Fibroblast of the aortic adventitia (primary cell): Measurements from ENCODE around the gene TCF12. TPM values are rescaled to one million over a fixed set of nuclear protein-coding genes. Genes with fewer than 3 reads are reported as not detected.

ENCODE experiments used
- DNase-seq: peaks from one replicate; pipeline ENCODE4 v3.0.0-alpha.2; 2010; ENCODE audit warnings: low read depth
- H3K4me3 ChIP-seq: 2 replicates; pipeline ENCODE4 v1.5.1; 2011; ENCODE audit warnings: low read depth, mild to moderate bottlenecking, control low read depth, low read length, moderate library complexity
- CTCF ChIP-seq: IDR thresholded peaks from 2 replicates; pipeline ENCODE4 v1.5.1; 2011; ENCODE audit warnings: mild to moderate bottlenecking, low read length, control low read depth, inconsistent platforms; ENCODE audit not compliant: insufficient read depth
- total RNA-seq: library from RNA; depleted of rRNA; stranded (reverse); fragments of >200 nt; gene quantifications from 2 replicates; pipeline ENCODE4 v1.2.3, GENCODE V29; 2012; ENCODE audit warnings: low replicate concordance

TCF12 gene
- total RNA-seq, 1 donor, result 89.2 TPM

GRCh38 chr15:57167821-57168395, 249.5 kb downstream of the TCF12 start:
- no peak overlapping the region for H3K4me3 ChIP-seq
- DNase-seq, result peak; percentile 53
- no peak for TF ChIP-seq CTCF

- no peak for TF ChIP-seq CTCF
- no peak for DNase-seq
- no peak overlapping the region for H3K4me3 ChIP-seq
These were observed 251.2 kb downstream of the TCF12 start for GRCh38 chr15:57169643-57170042.

- no peak overlapping the region for H3K4me3 ChIP-seq
- no peak for DNase-seq
- TF ChIP-seq CTCF, result no peak
These were observed 253.0 kb downstream of the TCF12 start for GRCh38 chr15:57171426-57171825.

- peak; percentile 76 for DNase-seq
- H3K4me3 ChIP-seq, result no peak overlapping the region
- no peak for TF ChIP-seq CTCF
These were observed 254.5 kb downstream of the TCF12 start for GRCh38 chr15:57172925-57173324.

GRCh38 chr15:57183041-57183440, 264.6 kb downstream of the TCF12 start:
- DNase-seq, result peak; percentile 44
- TF ChIP-seq CTCF, result no peak
- no peak overlapping the region for H3K4me3 ChIP-seq

- peak; percentile 43 for DNase-seq
These were observed 265.3 kb downstream of the TCF12 start for GRCh38 chr15:57183614-57184344.

More at GRCh38 chr15:57183614-57184344, 265.3 kb downstream of the TCF12 start:
- no peak for TF ChIP-seq CTCF
- H3K4me3 ChIP-seq, result no peak overlapping the region
